Measurements from ENCODE around the gene ARHGEF19.
A peak's percentile ranks its signal among the peaks of the same experiment; 100 is the strongest.

The ARHGEF19 gene

DNA sequence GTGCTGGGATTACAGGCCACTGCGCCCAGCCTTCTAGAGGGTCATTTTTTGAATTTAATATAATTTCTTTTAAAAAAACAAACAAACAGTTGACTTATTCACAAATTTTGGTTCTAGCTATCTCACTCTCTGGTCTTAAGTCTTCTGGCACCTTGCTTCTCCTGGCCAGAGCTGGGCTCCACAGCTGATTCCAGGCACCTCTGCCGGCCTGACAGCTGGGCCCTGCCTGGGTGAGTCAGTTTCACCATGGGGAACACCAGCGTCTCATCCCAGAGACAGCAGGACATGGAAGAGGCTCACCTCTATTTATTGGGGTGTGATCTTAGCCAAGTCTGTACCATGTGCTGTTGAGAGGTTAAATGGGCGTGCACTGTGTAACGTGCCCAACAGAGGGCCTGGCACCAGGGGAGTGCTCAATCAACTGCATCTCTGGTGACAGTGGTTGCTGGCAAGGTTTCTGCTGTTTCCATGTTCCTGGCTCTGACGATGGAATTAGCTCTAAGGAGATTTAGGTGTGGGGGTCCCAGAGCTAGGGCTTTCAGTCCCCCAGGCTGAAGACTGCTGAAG is 23.6 kb upstream of the ARHGEF19 start:
- TF ChIP-seq Cebpa-rat (IDR thresholded peaks at IDR 0.05): no peak
- H3K27ac ChIP-seq: 0 out of 2 replicates have a peak overlapping the region, but pooled peaks have one; percentile 38
- peak overlapping the region; percentile 77 for H3K4me3 ChIP-seq

DNA sequence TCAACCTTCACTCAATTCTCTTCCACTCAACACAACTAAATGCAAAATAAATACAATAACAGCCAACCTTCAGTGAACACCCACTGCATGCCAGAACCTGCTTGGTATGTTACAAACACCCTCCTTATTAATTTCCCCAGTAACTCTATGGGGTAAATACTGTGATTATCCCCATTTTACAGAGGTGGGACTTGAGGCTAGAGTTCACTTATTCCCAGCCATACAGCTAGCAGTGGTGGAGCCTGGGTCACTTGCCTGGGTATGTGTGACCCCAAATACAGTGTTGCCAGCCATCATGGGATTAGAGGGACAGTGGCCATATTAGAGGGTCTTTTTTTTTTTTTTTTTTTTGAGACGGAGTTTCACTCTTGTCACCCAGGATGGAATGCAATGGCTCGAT is 22.9 kb upstream of the ARHGEF19 start:
- H3K4me1 ChIP-seq: peaks cover 27% of the 10 kb centered on the region
- H3K4me2 ChIP-seq: peak overlapping the region; percentile 96
- H3K27me3 ChIP-seq: no peaks in the 10 kb centered on the region
- peaks cover 12% of the 10 kb centered on the region; the same call in 1 of the 2 replicates for H3K36me3 ChIP-seq
- no peaks in the 10 kb centered on the region for H3K9me3 ChIP-seq
- no peak overlapping the region for H3K27ac ChIP-seq
- no peak overlapping the region for H3K4me3 ChIP-seq
- TF ChIP-seq Cebpa-rat (IDR thresholded peaks at IDR 0.05): no peak
- no peak overlapping the region for H3K9ac ChIP-seq
- no peaks in the 10 kb centered on the region for H4K20me1 ChIP-seq

More for the DNA sequence above, 23.6 kb upstream of the ARHGEF19 start:
- peaks cover 20% of the 10 kb centered on the region for H3K4me1 ChIP-seq
- H3K9ac ChIP-seq: peak overlapping the region; percentile 77
- no peaks in the 10 kb centered on the region for H4K20me1 ChIP-seq
- H3K4me2 ChIP-seq: peak overlapping the region; percentile 96
- no peaks in the 10 kb centered on the region for H3K9me3 ChIP-seq
- H3K36me3 ChIP-seq: peaks cover 12% of the 10 kb centered on the region; the same call in 1 of the 2 replicates
- no peaks in the 10 kb centered on the region for H3K27me3 ChIP-seq

- no peak overlapping the region for H3K27ac ChIP-seq
- no peaks in the 10 kb centered on the region for H3K27me3 ChIP-seq
- H3K4me3 ChIP-seq: no peak overlapping the region
- H3K36me3 ChIP-seq: peaks cover 12% of the 10 kb centered on the region; the same call in 1 of the 2 replicates
- H3K4me1 ChIP-seq: peaks cover 46% of the 10 kb centered on the region
- no peak overlapping the region for H3K4me2 ChIP-seq
- TF ChIP-seq Cebpa-rat (IDR thresholded peaks at IDR 0.05): no peak
- no peak overlapping the region for H3K9ac ChIP-seq
- H3K9me3 ChIP-seq: no peaks in the 10 kb centered on the region
- no peaks in the 10 kb centered on the region for H4K20me1 ChIP-seq
These were observed 21.0 kb upstream of the ARHGEF19 start for GRCh38 chr1:16233431-16233830.

DNA sequence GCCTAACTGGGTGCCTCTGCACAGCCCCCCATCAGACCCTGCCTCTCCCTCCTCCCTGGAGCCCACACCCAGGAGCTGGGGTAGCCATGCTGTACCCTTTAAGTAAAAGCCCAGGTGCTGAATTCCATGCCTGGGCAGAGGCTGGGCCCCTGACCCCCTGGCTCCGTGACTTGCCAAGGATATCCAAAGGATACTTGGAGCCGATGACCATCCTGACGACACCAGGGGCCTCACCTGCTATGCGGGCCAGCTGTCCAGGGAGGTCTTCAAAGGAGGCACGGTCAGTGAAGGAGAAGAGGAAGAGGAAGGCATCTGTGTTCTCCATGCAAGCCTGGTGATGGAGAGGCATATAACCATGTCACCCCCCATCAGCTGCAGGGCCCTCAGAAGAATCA is 19.9 kb upstream of the ARHGEF19 start:
- peaks cover 6% of the 10 kb centered on the region for H3K9me3 ChIP-seq
- H3K27ac ChIP-seq: no peak overlapping the region
- TF ChIP-seq Cebpa-rat (IDR thresholded peaks at IDR 0.05): no peak
- H3K36me3 ChIP-seq: peaks cover 18% of the 10 kb centered on the region; the same call in 1 of the 2 replicates
- H3K4me2 ChIP-seq: no peak overlapping the region
- H3K4me1 ChIP-seq: peaks cover 41% of the 10 kb centered on the region
- H3K9ac ChIP-seq: no peak overlapping the region
- no peaks in the 10 kb centered on the region for H4K20me1 ChIP-seq
- H3K4me3 ChIP-seq: no peak overlapping the region
- H3K27me3 ChIP-seq: no peaks in the 10 kb centered on the region

DNA sequence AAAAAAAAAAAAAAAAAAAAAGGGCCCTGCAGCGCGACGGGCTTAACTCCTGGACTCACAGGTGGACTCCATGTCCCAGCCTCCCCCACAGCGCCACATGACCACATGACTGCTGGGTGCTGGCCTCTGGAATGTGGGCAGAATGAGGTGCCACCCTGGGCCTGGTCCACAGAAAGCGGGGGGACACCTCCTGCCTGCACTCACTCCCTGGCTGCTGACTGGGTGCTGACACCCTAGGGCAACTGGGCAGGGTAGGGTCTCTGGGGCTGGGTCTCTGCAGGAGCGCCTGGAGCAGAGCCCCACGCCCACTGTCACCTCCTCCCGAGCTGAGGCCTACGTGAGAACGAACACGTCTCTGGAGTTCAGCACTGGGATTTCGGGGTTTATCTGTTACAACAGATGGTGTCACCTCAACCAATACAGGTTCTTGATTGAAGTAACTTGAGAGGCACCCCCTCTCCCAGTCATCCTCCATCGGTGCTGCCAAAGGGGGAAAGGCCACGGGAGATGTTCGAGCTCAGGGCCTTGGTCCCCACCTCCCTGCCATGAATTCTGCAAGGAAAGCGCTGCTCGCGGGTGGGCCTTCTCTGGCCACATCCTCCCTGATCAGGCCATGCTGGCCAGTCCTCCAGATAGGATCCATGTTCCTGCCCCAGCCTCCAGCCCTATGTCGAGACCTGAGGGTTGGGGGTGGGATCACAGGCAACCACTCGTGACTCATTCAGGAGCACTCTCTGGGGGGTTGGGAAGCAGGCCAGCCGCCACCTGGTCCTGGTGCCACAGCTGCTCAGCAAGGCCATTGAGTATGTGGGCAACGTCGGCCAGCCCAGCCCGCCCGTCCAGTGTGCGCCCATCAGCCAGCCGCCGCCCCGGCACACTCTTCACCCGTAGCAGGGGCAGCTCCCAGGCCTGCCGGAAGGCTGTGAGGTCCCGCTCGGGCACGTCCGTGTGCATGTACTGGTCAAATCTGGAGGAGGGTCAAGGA is 19.2 kb upstream of the ARHGEF19 start:
- no peak overlapping the region for H3K9ac ChIP-seq
- peaks cover 24% of the 10 kb centered on the region; the same call in 1 of the 2 replicates for H3K36me3 ChIP-seq
- H3K27ac ChIP-seq: no peak overlapping the region
- TF ChIP-seq Cebpa-rat (IDR thresholded peaks at IDR 0.05): no peak
- peaks cover 40% of the 10 kb centered on the region for H3K4me1 ChIP-seq
- H3K4me3 ChIP-seq: no peak overlapping the region
- H3K9me3 ChIP-seq: peaks cover 12% of the 10 kb centered on the region
- H3K4me2 ChIP-seq: no peak overlapping the region
- H4K20me1 ChIP-seq: no peaks in the 10 kb centered on the region
- no peaks in the 10 kb centered on the region for H3K27me3 ChIP-seq

DNA sequence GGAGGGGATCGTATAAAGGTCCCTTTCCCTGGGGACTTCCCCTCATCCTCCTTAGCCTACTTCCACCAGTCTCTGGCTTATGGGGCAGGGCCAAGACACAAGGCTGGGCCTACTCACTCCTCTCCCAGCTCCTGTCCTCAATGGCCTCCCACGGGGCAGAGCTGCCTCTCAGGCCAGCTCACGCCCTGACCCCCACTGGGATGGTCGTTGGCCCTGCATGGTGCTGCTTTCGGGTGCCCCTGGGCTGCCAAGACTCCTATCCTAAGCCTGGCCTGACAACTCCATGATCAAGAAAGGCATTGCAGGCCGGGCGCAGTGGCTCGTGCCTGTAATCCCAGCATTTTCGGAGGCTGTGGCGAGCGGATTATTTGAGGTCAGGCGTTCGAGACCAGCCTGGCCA is 18.3 kb upstream of the ARHGEF19 start:
- TF ChIP-seq Cebpa-rat (IDR thresholded peaks at IDR 0.05): no peak
- peaks cover 31% of the 10 kb centered on the region for H3K4me1 ChIP-seq
- H3K4me3 ChIP-seq: no peak overlapping the region
- no peak overlapping the region for H3K27ac ChIP-seq
- H3K27me3 ChIP-seq: no peaks in the 10 kb centered on the region
- peaks cover 30% of the 10 kb centered on the region; the same call in 1 of the 2 replicates for H3K36me3 ChIP-seq
- peaks cover 21% of the 10 kb centered on the region for H3K9me3 ChIP-seq
- H3K4me2 ChIP-seq: peak overlapping the region; percentile 88
- no peaks in the 10 kb centered on the region for H4K20me1 ChIP-seq
- H3K9ac ChIP-seq: 0 out of 2 replicates have a peak overlapping the region, but pooled peaks have one; percentile 27

DNA sequence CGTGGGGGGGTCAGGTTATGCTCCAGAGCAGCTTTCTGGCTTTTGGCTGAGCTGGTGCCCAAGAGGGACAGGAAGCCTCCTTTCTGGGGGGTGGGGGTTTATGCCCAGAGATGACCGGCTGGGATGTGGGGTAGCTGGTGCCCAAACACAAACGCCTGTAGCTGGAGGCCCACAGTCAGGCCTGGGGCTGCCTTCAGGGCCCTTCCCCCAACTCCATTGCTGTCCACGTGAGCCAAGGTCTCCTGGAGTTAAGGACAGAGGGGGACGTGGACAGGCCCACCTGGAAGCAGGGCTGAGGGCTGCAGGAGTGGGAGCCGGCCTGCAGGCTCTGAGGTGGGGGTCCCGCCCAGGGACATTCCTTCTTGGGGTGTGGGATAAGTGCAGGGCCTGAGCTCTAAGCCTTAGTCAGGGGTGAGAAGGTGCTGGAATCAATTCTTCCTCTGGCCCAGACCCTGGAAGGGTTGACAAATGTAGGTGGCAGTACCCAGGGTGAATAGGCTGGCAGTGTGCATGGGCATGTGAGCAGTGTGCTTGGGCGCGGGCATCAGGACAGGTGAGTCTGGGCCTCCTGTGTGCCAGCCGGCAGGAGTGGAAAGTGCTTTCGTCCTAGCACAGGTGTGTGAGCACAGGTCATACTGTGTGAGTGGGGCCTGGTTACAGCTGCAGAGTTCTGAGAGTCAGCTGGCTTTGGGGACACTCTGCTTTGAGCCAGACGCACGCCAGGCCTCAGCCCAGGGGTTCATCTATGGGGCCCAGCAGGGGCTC is 17.7 kb upstream of the ARHGEF19 start:
- Histone ChIP-seq H3K4me3 (no peak overlapping the region), H3K9ac (peak overlapping the region; percentile 27; the same call in 1 of the 2 replicates), H3K36me3 (peaks cover 30% of the 10 kb centered on the region; the same call in 1 of the 2 replicates), H3K4me2 (peak overlapping the region; percentile 88), H3K4me1 (peaks cover 28% of the 10 kb centered on the region), H3K27me3 (no peaks in the 10 kb centered on the region), H4K20me1 (no peaks in the 10 kb centered on the region), H3K9me3 (peaks cover 21% of the 10 kb centered on the region), H3K27ac (peak overlapping the region; percentile 35; the same call in 1 of the 2 replicates)
- TF ChIP-seq Cebpa-rat (IDR thresholded peaks at IDR 0.05): no peak

- Histone ChIP-seq H3K9ac (no peak overlapping the region), H3K36me3 (peaks cover 21% of the 10 kb centered on the region; the same call in 1 of the 2 replicates), H3K4me1 (peaks cover 28% of the 10 kb centered on the region), H3K4me3 (no peak overlapping the region), H3K27ac (no peak overlapping the region), H3K27me3 (no peaks in the 10 kb centered on the region), H4K20me1 (no peaks in the 10 kb centered on the region), H3K4me2 (no peak overlapping the region), H3K9me3 (peaks cover 21% of the 10 kb centered on the region)
- TF ChIP-seq Cebpa-rat (IDR thresholded peaks at IDR 0.05): no peak
These were observed 14.2 kb upstream of the ARHGEF19 start for GRCh38 chr1:16226490-16227179.

DNA sequence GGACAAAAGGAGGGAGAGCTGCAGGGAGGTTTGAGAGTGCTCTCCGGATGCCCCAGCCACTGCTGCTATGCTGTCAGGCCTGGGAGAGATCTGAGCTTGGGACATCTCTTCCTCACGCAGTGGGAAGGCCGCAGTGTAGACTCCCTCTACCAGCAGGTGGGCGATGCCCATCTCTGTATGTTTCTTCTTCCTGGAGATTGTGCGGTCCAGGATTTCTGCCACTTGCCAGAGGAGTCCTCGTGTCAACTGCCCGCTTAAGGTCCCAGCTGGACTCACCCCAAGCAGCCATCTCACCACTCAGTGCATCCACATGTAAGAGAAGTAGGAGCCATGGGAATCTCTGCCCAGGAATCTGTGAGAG is 13.7 kb upstream of the ARHGEF19 start:
- Histone ChIP-seq H3K27me3 (no peaks in the 10 kb centered on the region), H3K4me1 (peaks cover 28% of the 10 kb centered on the region), H3K27ac (no peak overlapping the region), H3K4me3 (no peak overlapping the region), H3K9me3 (peaks cover 21% of the 10 kb centered on the region), H4K20me1 (no peaks in the 10 kb centered on the region), H3K4me2 (no peak overlapping the region), H3K36me3 (0 out of 2 replicates have a peak, but pooled peaks cover 18% of the 10 kb centered on the region), H3K9ac (no peak overlapping the region)
- no peak for TF ChIP-seq Cebpa-rat (IDR thresholded peaks at IDR 0.05)

Data from BLaER1 (cell line).